HepG2 (cell line): ENCODE results near the gene NELL1. TPM values are rescaled to one million over a fixed set of nuclear protein-coding genes. Genes with fewer than 3 reads are reported as not detected.

Experiments used
- ATAC-seq: fragments of 200-7000 bp; cut with Tn5 transposase; 3 replicates; pipeline ENCODE4 v1.9.1; 2020; ENCODE audit warnings: mild to moderate bottlenecking, moderate library complexity
- BruUV-seq: library from RNA; stranded (reverse); fragments of 400-500 nt; replicated peaks from 2 replicates; lab custom pipeline; 2021; lab: Mats Ljungman, UMichigan
- CTCF ChIA-PET: fragments of 300-600 bp; formaldehyde crosslinking; extraction: SDS; loops from one replicate; lab custom pipeline; 2021; ENCODE audit warnings: low total read pairs, inconsistent platforms, low intra/inter-chr PET ratio; lab: Yijun Ruan, JAX
- POLR2A ChIA-PET: fragments of 350-600 bp; sonication (Branson Sonifier 250); formaldehyde crosslinking; loops from one replicate; lab custom pipeline; 2020; ENCODE audit warnings: antibody characterized with exemption, inconsistent platforms; lab: Yijun Ruan, JAX
- DNase-seq: peaks from one replicate; pipeline ENCODE4 v3.0.0-alpha.2; 2015; ENCODE audit warnings: low spot score
- FAIRE-seq: peaks from 3 replicates; lab custom pipeline; 2011; peaks lifted over from hg19 to GRCh38; lab: Jason Lieb, UNC
- H2AFZ ChIP-seq: one replicate; pipeline ENCODE4 v1.6.1; 2011; ENCODE audit warnings: low read length, inconsistent platforms
- H3K27ac ChIP-seq: fragments of 300-600 bp; 3 replicates; pipeline ENCODE4 v1.8.0; 2011; ENCODE audit warnings: mixed run types, mild to moderate bottlenecking, mixed read lengths, low read length, inconsistent platforms; ENCODE audit not compliant: insufficient read depth; ENCODE audit errors: extremely low read length
- H3K27me3 ChIP-seq, 2 experiments: fragments of 200-600 bp in 1 of 2; 2 replicates in 1 of 2; 3 replicates in 1 of 2; pipeline versions ENCODE4 v1.6.0 to v1.8.0; 2011; ENCODE audit warnings: low read length in 2 of 2, mild to moderate bottlenecking in 2 of 2, moderate library complexity in 2 of 2, inconsistent platforms in 1 of 2; ENCODE audit not compliant: insufficient read depth in 2 of 2, control insufficient read depth in 1 of 2
- H3K36me3 ChIP-seq, 2 experiments: fragments of 200-600 bp in 1 of 2; replicated peaks in 1 of 2; 2 replicates in 1 of 2; 3 replicates in 1 of 2; pipeline versions ENCODE4 v1.5.1 to v1.8.0; 2011; ENCODE audit warnings: low read length in 2 of 2, inconsistent platforms in 1 of 2; ENCODE audit not compliant: insufficient read depth in 2 of 2, control insufficient read depth in 1 of 2
- H3K4me1 ChIP-seq: 2 replicates; pipeline ENCODE4 v1.5.1; 2012; ENCODE audit warnings: low read length, inconsistent platforms; ENCODE audit not compliant: insufficient read depth
- H3K4me2 ChIP-seq: 2 replicates; pipeline ENCODE4 v1.6.0; 2011; ENCODE audit warnings: low read depth, low read length, inconsistent platforms
- H3K4me3 ChIP-seq, 3 experiments: fragments of 200-600 bp in 1 of 3; sonication (generic), shearing (Covaris generic) in 1 of 3; replicated peaks in 1 of 3; 2 replicates each; pipeline ENCODE4 v1.5.1; 2011 to 2016; ENCODE audit warnings: low read length in 3 of 3, inconsistent platforms in 2 of 3, low read depth in 2 of 3, mild to moderate bottlenecking in 2 of 3, control low read depth in 1 of 3, mixed read lengths in 1 of 3; ENCODE audit not compliant: insufficient read depth in 1 of 3
- H3K79me2 ChIP-seq: one replicate; pipeline ENCODE4 v1.6.1; 2011; ENCODE audit warnings: low read length, inconsistent platforms; ENCODE audit not compliant: insufficient read depth
- H3K9ac ChIP-seq: 2 replicates; pipeline ENCODE4 v1.6.0; 2011; ENCODE audit warnings: mild to moderate bottlenecking, low read depth, low read length, inconsistent platforms; ENCODE audit not compliant: insufficient read depth
- H3K9me3 ChIP-seq: 2 replicates; pipeline ENCODE4 v1.5.1; 2012; ENCODE audit warnings: mild to moderate bottlenecking, low read length
- H4K20me1 ChIP-seq: 2 replicates; pipeline ENCODE4 v1.6.0; 2011; ENCODE audit warnings: inconsistent platforms, mild to moderate bottlenecking, low read length, moderate library complexity; ENCODE audit not compliant: insufficient read depth
- CC2D1A ChIP-seq: sonication (generic); formaldehyde crosslinking; IDR thresholded peaks from 2 replicates; pipeline ENCODE4 v1.8.1; 2023; ENCODE audit warnings: mild to moderate bottlenecking, missing genetic modification reagents
- DBP ChIP-seq: sonication (generic); formaldehyde crosslinking; IDR thresholded peaks from 2 replicates; pipeline ENCODE4 v1.4.0; 2020; ENCODE audit warnings: missing genetic modification reagents; ENCODE audit errors: not compliant biosample characterization
- HNF1B ChIP-seq: sonication (generic); formaldehyde crosslinking; IDR thresholded peaks from 2 replicates; pipeline ENCODE4 v1.5.1; 2020; ENCODE audit warnings: mild to moderate bottlenecking, moderate library complexity, missing genetic modification reagents
- NFYC ChIP-seq: IDR thresholded peaks from 2 replicates; pipeline ENCODE4 v1.6.1; 2016; ENCODE audit warnings: missing genetic modification reagents, missing compliant biosample characterization
- NPAS2 ChIP-seq: sonication (generic); formaldehyde crosslinking; IDR thresholded peaks from 2 replicates; pipeline ENCODE4 v1.8.0; 2022; ENCODE audit warnings: mild to moderate bottlenecking, missing genetic modification reagents, borderline replicate concordance
- NR1H2 ChIP-seq: sonication (generic); formaldehyde crosslinking; IDR thresholded peaks from 2 replicates; pipeline ENCODE4 v1.8.1; 2022; ENCODE audit warnings: low read depth, missing genetic modification reagents, borderline replicate concordance
- PREB ChIP-seq: sonication (generic); formaldehyde crosslinking; IDR thresholded peaks from 2 replicates; pipeline ENCODE4 v1.4.0; 2020; ENCODE audit warnings: missing genetic modification reagents
- SPEN ChIP-seq: sonication (generic); formaldehyde crosslinking; IDR thresholded peaks from 2 replicates; pipeline ENCODE4 v1.5.1; 2020; ENCODE audit warnings: low read depth, mild to moderate bottlenecking, missing genetic modification reagents
- U2AF2 ChIP-seq: fragments of 200-400 bp; formaldehyde crosslinking; IDR thresholded peaks from 2 replicates; pipeline ENCODE4 v1.6.1; 2017; ENCODE audit warnings: low read depth, mild to moderate bottlenecking, low read length
- YEATS4 ChIP-seq: sonication (generic); formaldehyde crosslinking; IDR thresholded peaks from 2 replicates; pipeline ENCODE4 v1.4.0; 2020; ENCODE audit warnings: missing genetic modification reagents, borderline replicate concordance
- ZNF335 ChIP-seq: sonication (generic); formaldehyde crosslinking; IDR thresholded peaks from 2 replicates; pipeline ENCODE4 v1.4.0; 2020; ENCODE audit warnings: missing genetic modification reagents
- ZNF513 ChIP-seq: sonication (generic); formaldehyde crosslinking; conservative IDR thresholded peaks from 2 replicates; pipeline ENCODE4 v1.5.0; 2020; ENCODE audit warnings: missing genetic modification reagents
- ZSCAN25 ChIP-seq: sonication (generic); formaldehyde crosslinking; IDR thresholded peaks from 2 replicates; pipeline ENCODE4 v1.8.0; 2022; ENCODE audit warnings: mild to moderate bottlenecking, missing genetic modification reagents
- WGBS: methylation state at CpG from one replicate; pipeline ENCODE4 v1.1.6; 2017; ENCODE audit warnings: low lambda C conversion rate; 5-methylcytosine and 5-hydroxymethylcytosine counted together
- in situ Hi-C: cut with HindIII; loops from 2 replicates; pipeline ENCODE4 v1.10.0; 2017; ENCODE audit warnings: low pct_unique_long_range_greater_than_20kb; ENCODE audit not compliant: extremely low pct_ligation_motif_present
- intact Hi-C: fragments of 100-400 bp; cut with micrococcal nuclease; formaldehyde crosslinking; loops from one replicate; pipeline ENCODE4 v1.10.0; 2022; ENCODE audit not compliant: unreplicated experiment
- polyA plus RNA-seq, 8 experiments: library from polyadenylated mRNA; depleted of rRNA in 3 of 8; stranded (reverse) in 7 of 8; unstranded in 1 of 8; fragments of >200 nt; fragmentation: Illumina TruSeq in 4 of 8; extraction: Trizol in 4 of 8; gene quantifications; 2 replicates each; pipeline versions ENCODE4 v1.2.1 to v1.2.3, GENCODE V29; 2011 to 2016; ENCODE audit warnings: low read depth in 4 of 8, missing spikeins in 1 of 8, mixed read lengths in 1 of 8; ENCODE audit not compliant: insufficient read depth in 1 of 8
- total RNA-seq, 5 experiments: library from RNA; depleted of rRNA; stranded (reverse); fragments of >200 nt; fragmentation: Illumina TruSeq; extraction: Trizol; gene quantifications; 2 replicates each; pipeline ENCODE4 v1.2.3, GENCODE V29; 2016; ENCODE audit warnings: low read depth in 1 of 5

Gene NELL1
- total and polyA plus RNA-seq, 2 of the 13 experiments (the other 11 are each of a cell fraction or from before 2014, with no cell fraction given): not detected

- no peak for ATAC-seq
- H3K36me3 ChIP-seq: no peaks in the 10 kb centered on the region
- DNase-seq: no peak
- POLR2A ChIA-PET: no interaction called here
- no peak overlapping the region for H3K4me3 ChIP-seq
- intact Hi-C loops (no loop called here), in situ Hi-C loops (no loop called here)
- TF ChIP-seq ZNF513 (CRISPR knock-in tag) (no peak), PREB (CRISPR knock-in tag) (no peak), NFYC (no peak), SPEN (no peak), CC2D1A (CRISPR knock-in tag) (no peak), ZSCAN25 (no peak), YEATS4 (no peak), DBP (CRISPR knock-in tag) (no peak), NPAS2 (CRISPR knock-in tag) (no peak), ZNF335 (CRISPR knock-in tag) (no peak), NR1H2 (no peak), U2AF2 (no peak), HNF1B (no peak)
- H3K9me3 ChIP-seq: no peaks in the 10 kb centered on the region
- no peak overlapping the region for H3K27ac ChIP-seq
- no TSS peak for BruUV-seq
- FAIRE-seq: no peak
- H4K20me1 ChIP-seq: no peaks in the 10 kb centered on the region
- WGBS: 0% methylated on average over 1 of the region's 1 CpG
- CTCF ChIA-PET: no interaction called here
- H3K4me2 ChIP-seq: no peak overlapping the region
- no peak overlapping the region for H2AFZ ChIP-seq
- no peaks in the 10 kb centered on the region for H3K79me2 ChIP-seq
- no peaks in the 10 kb centered on the region for H3K27me3 ChIP-seq
- no peaks in the 10 kb centered on the region for H3K4me1 ChIP-seq
- no peak overlapping the region for H3K9ac ChIP-seq
These were observed 876.3 kb downstream of the NELL1 start for GRCh38 chr11:21545699-21546098.
